ENCODE data around the gene SLC12A5. TPM values are rescaled to one million over a fixed set of nuclear protein-coding genes. Genes with fewer than 3 reads are reported as not detected.

The SLC12A5 gene
- total and polyA plus RNA-seq, 9 of the 15 experiments (the other 6 are each of a cell fraction or from before 2014, with no cell fraction given): 0.36 to 7.5 (median 2.1) TPM

GRCh38 chr20:46107061-46107460 lies 78.0 kb downstream of the SLC12A5 start:
- Histone ChIP-seq H3K27ac (ENCODE audit: extremely low read depth, low read depth, low read length) (no peak overlapping the region), H3K9me3 (replicated peaks; ENCODE audit: control insufficient read depth, insufficient read depth, low read depth, low read length) (no peaks in the 10 kb centered on the region; the same call in 1 of the 2 replicates), H3K4me3 (no peak overlapping the region), H3K9me1 (ENCODE audit: control insufficient read depth, insufficient read depth, low read length) (no peaks in the 10 kb centered on the region), H3K36me3 (ENCODE audit: control insufficient read depth, insufficient read depth, low read length) (no peaks in the 10 kb centered on the region), H3K27me3 (ENCODE audit: control insufficient read depth in 2 of 2, insufficient read depth in 2 of 2, low read length in 2 of 2) (peaks cover 17 to 27% of the 10 kb centered on the region in 2 experiments), H4K20me1 (replicated peaks; ENCODE audit: control insufficient read depth, insufficient read depth, low read length) (0 out of 2 replicates have a peak, but pooled peaks cover 2% of the 10 kb centered on the region), H2AFZ (ENCODE audit: low read depth, low read length) (no peak overlapping the region), H3K4me1 (replicated peaks in 1 of 2; ENCODE audit: control insufficient read depth in 2 of 2, insufficient read depth in 2 of 2, low read length in 2 of 2) (no peaks in the 10 kb centered on the region), H3K9ac (ENCODE audit: insufficient read depth in 1 of 2, low read depth in 2 of 2, low read length in 2 of 2) (no peak overlapping the region), H3K4me2 (ENCODE audit: insufficient read depth, low read length) (no peak overlapping the region), H3K79me2 (ENCODE audit: control insufficient read depth, insufficient read depth, low read length) (no peaks in the 10 kb centered on the region)
- in situ Hi-C loops (cut with MboI) (no loop called here), intact Hi-C loops (cut with micrococcal nuclease) (no loop called here)
- no peak for DNase-seq (ENCODE audit: extremely low read depth in 1 of 4, low spot score in 3 of 4)
- FAIRE-seq: no peak
- ChIA-PET POLR2A (interaction anchor here (1.0 to 2.4 kb wide), 2 partner anchors 11 to 14 kb away, joined by 3 to 6 read pairs; partner anchors contain the start of gene CD40), CTCF (ENCODE audit: low intra/inter-chr PET ratio) (no interaction called here)
- no TSS peak for BruUV-seq (replicated peaks)
- ATAC-seq: no peak
- under 1% methylated on average over 6 of the region's 6 CpGs for WGBS (ENCODE audit: insufficient coverage, low coverage, missing lambda C conversion rate)
- TF ChIP-seq KLF10 (CRISPR knock-in tag; IDR thresholded peaks at IDR 0.05) (no peak), ZNF232 (CRISPR knock-in tag; IDR thresholded peaks at IDR 0.05) (no peak), HNRNPH1 (optimal IDR thresholded peaks at IDR 0.05; ENCODE audit: low read depth, low read length) (no peak), NEUROD1 (IDR thresholded peaks at IDR 0.05; ENCODE audit: borderline replicate concordance, low read depth, low read length, partially characterized antibody) (no peak), THAP12 (CRISPR knock-in tag; IDR thresholded peaks at IDR 0.05) (no peak), ETV5 (CRISPR knock-in tag; IDR thresholded peaks at IDR 0.05; ENCODE audit: low read depth) (no peak), HEY1 (CRISPR knock-in tag; IDR thresholded peaks at IDR 0.05; ENCODE audit: borderline replicate concordance) (no peak), NFXL1 (CRISPR knock-in tag; IDR thresholded peaks at IDR 0.05) (no peak), MAX (CRISPR knock-in tag; IDR thresholded peaks at IDR 0.05) (no peak), NKRF (IDR thresholded peaks at IDR 0.05; ENCODE audit: borderline replicate concordance) (no peak), ZNF780A (CRISPR knock-in tag; IDR thresholded peaks at IDR 0.05) (no peak), SREBF1 (IDR thresholded peaks at IDR 0.05; ENCODE audit: borderline replicate concordance, low read depth, low read length) (no peak)

Data from K562 (cell line).